Adrenal gland (tissue), 12 donors: ENCODE results near the gene CPEB1. TPM values are rescaled to one million over a fixed set of nuclear protein-coding genes. Genes with fewer than 3 reads are reported as not detected.

Experiments used
- DNase-seq, 7 donors: peaks; one replicate each; pipeline ENCODE4 v3.0.0-alpha.2; 2019 to 2020
- H3K27ac ChIP-seq, 5 donors: fragments of 200-600 bp; sonication (generic) in 4 of 5; 1 replicate in 3 of 5; 2 replicates in 2 of 5; pipeline versions ENCODE4 v1.5.1 to v1.8.0; 2016 to 2020; ENCODE audit warnings: mild to moderate bottlenecking in 1 of 5
- H3K27me3 ChIP-seq: fragments of 200-600 bp; 2 replicates; pipeline ENCODE4 v1.8.0; 2021
- H3K36me3 ChIP-seq, 2 donors: fragments of 200-600 bp; replicated peaks in 1 of 2; 1 replicate in 1 of 2; 2 replicates in 1 of 2; pipeline versions ENCODE4 v1.5.1 to v1.8.0; 2018 to 2022
- H3K4me1 ChIP-seq, 2 donors: fragments of 200-600 bp; replicated peaks in 1 of 2; 1 replicate in 1 of 2; 2 replicates in 1 of 2; pipeline versions ENCODE4 v1.5.1 to v1.8.0; 2018 to 2021
- H3K4me3 ChIP-seq, 4 donors: fragments of 200-600 bp; sonication (generic) in 3 of 4; one replicate each; pipeline ENCODE4 v1.5.1; 2016 to 2018
- H3K9me3 ChIP-seq, 3 donors: fragments of 200-600 bp; sonication (generic) in 1 of 3; replicated peaks in 1 of 3; 1 replicate in 2 of 3; 2 replicates in 1 of 3; pipeline versions ENCODE4 v1.5.1 to v1.8.0; 2016 to 2021
- CTCF ChIP-seq, 6 experiments: fragments of 450-650 bp in 4 of 6; fragments of 200-600 bp in 2 of 6; sonication (generic) in 1 of 6; IDR thresholded peaks; 1 replicate in 5 of 6; 2 replicates in 1 of 6; pipeline versions ENCODE4 v1.5.1 to v1.8.0; 2016 to 2021; ENCODE audit warnings: antibody characterized with exemption in 6 of 6, mild to moderate bottlenecking in 2 of 6, moderate library complexity in 1 of 6
- POLR2A ChIP-seq, 2 donors: fragments of 450-650 bp; IDR thresholded peaks; one replicate each; pipeline ENCODE4 v1.6.1; 2017; ENCODE audit warnings: antibody characterized with exemption in 2 of 2, mild to moderate bottlenecking in 2 of 2, moderate library complexity in 1 of 2
- WGBS, 4 donors: extraction: QIAGEN DNeasy Blood & Tissue Kit in 2 of 4; methylation state at CpG; one replicate each; pipeline versions ENCODE4 v1.1.5 to v1.1.7; 2013 to 2017; 5-methylcytosine and 5-hydroxymethylcytosine counted together
- intact Hi-C, 2 donors: fragments of 100-400 bp; cut with DNase I; formaldehyde crosslinking; loops; one replicate each; pipeline versions ENCODE4 v1.14.1 to v1.15.0; 2022 to 2023
- polyA plus RNA-seq, 3 donors: library from polyadenylated mRNA; stranded (reverse); fragments of 200-250 nt in 2 of 3; fragments of 350-450 nt in 1 of 3; fragmentation: Illumina TruSeq in 1 of 3; extraction: RNeasy Lipid Tissue Mini Kit (QIAGEN cat#74804) in 1 of 3; gene quantifications; one replicate each; pipeline ENCODE4 v1.2.3, GENCODE V29; 2013 to 2014
- total RNA-seq, 9 donors: library from RNA; depleted of rRNA in 4 of 9; stranded (reverse); fragments of >200 nt in 4 of 9; fragments of 120-200 nt in 1 of 9; fragmentation: NEBNext Ultra II Directional in 1 of 9; extraction: Animal tissue kit (Norgen Biotek cat#: 25700) in 1 of 9; gene quantifications; one replicate each; pipeline versions ENCODE4 v1.1.0 to v1.2.4, GENCODE V29; 2013 to 2023
- donor health status: healthy with polysubstance abuse.
- donor health status: Bipolar disorder and iron deficiency.
- donor health status: DM: yes; HTN: yes; CAD: no.
- donor health status: DM: no; HTN: no; CAD: no.
- donor health status: DM: no; HTN: no; CAD: no.
- donor health status: DM: yes; HTN: yes; CAD: no.

CPEB1 gene
- total and polyA plus RNA-seq, 12 donors = 1.5 to 11.6 (median 6.0) TPM

- H3K36me3 ChIP-seq = no peaks in the 10 kb centered on the region
- H3K4me3 ChIP-seq = no peak overlapping the region
- H3K4me1 ChIP-seq = no peaks in the 10 kb centered on the region
- peak in 1 of 7 donors; percentile 35 for DNase-seq
- H3K27me3 ChIP-seq = no peaks in the 10 kb centered on the region
- 64 to 69% (median 66%) methylated on average over 3 of the region's 3 CpGs for WGBS, 4 donors
- intact Hi-C loops = no loop called here
- TF ChIP-seq POLR2A (IDR thresholded peaks at IDR 0.05) = no peak
- TF ChIP-seq CTCF (IDR thresholded peaks at IDR 0.05) = no peak
- no peak overlapping the region for H3K27ac ChIP-seq
- H3K9me3 ChIP-seq = no peaks in the 10 kb centered on the region
Observed at GRCh38 chr15:82653483-82654168, 6.5 kb upstream of the CPEB1 start.

- intact Hi-C loops = no loop called here
- H3K27me3 ChIP-seq = no peaks in the 10 kb centered on the region
- DNase-seq = no peak
- 88 to 94% (median 92%) methylated on average over 2 of the region's 2 CpGs for WGBS, 4 donors
- peaks cover 10 to 16% of the 10 kb centered on the region in 2 donors for H3K4me1 ChIP-seq
- no peaks in the 10 kb centered on the region for H3K9me3 ChIP-seq
- H3K36me3 ChIP-seq = no peaks in the 10 kb centered on the region
- TF ChIP-seq CTCF (IDR thresholded peaks at IDR 0.05) (no peak), POLR2A (IDR thresholded peaks at IDR 0.05) (no peak)
- H3K27ac ChIP-seq = no peak overlapping the region
- H3K4me3 ChIP-seq = no peak overlapping the region
Observed at GRCh38 chr15:82651708-82652107, 4.5 kb upstream of the CPEB1 start.

- H3K4me1 ChIP-seq = peaks cover 12 to 21% of the 10 kb centered on the region in 2 donors
- no peaks in the 10 kb centered on the region for H3K9me3 ChIP-seq
- no peaks in the 10 kb centered on the region for H3K36me3 ChIP-seq
- no peaks in the 10 kb centered on the region for H3K27me3 ChIP-seq
- no peak for DNase-seq
- intact Hi-C loops = no loop called here
- H3K27ac ChIP-seq = no peak overlapping the region
- H3K4me3 ChIP-seq = no peak overlapping the region
- no peak for TF ChIP-seq CTCF (IDR thresholded peaks at IDR 0.05)
- TF ChIP-seq POLR2A (IDR thresholded peaks at IDR 0.05) = no peak
Observed at GRCh38 chr15:82650046-82650670, 3.0 kb upstream of the CPEB1 start.

- H3K9me3 ChIP-seq = no peaks in the 10 kb centered on the region
- H3K4me3 ChIP-seq = no peak overlapping the region
- no peak for DNase-seq
- H3K27ac ChIP-seq = no peak overlapping the region
- H3K36me3 ChIP-seq = no peaks in the 10 kb centered on the region
- H3K4me1 ChIP-seq = peaks cover 12 to 21% of the 10 kb centered on the region in 2 donors
- intact Hi-C loops = loop anchor here in 1 of 2 donors (10.0 kb wide), 1 partner anchor 105 kb away; the partner anchor contains the start of gene RPS17
- WGBS, 4 donors = 69 to 82% (median 79%) methylated on average over 10 to 11 of the region's 11 CpGs
- TF ChIP-seq POLR2A (IDR thresholded peaks at IDR 0.05) = no peak
- H3K27me3 ChIP-seq = no peaks in the 10 kb centered on the region
Observed at GRCh38 chr15:82649226-82649999, 2.2 kb upstream of the CPEB1 start.
